NCI-H82 treated with DMSO at 0.1 percent for 48 hours (cell line): ENCODE results near the gene USB1.

Source experiments
- DNase-seq: peaks from one replicate; lab custom pipeline; 2025; ENCODE audit not compliant: unreplicated experiment; lab: John Stamatoyannopoulos, UW

The USB1 gene

DNA sequence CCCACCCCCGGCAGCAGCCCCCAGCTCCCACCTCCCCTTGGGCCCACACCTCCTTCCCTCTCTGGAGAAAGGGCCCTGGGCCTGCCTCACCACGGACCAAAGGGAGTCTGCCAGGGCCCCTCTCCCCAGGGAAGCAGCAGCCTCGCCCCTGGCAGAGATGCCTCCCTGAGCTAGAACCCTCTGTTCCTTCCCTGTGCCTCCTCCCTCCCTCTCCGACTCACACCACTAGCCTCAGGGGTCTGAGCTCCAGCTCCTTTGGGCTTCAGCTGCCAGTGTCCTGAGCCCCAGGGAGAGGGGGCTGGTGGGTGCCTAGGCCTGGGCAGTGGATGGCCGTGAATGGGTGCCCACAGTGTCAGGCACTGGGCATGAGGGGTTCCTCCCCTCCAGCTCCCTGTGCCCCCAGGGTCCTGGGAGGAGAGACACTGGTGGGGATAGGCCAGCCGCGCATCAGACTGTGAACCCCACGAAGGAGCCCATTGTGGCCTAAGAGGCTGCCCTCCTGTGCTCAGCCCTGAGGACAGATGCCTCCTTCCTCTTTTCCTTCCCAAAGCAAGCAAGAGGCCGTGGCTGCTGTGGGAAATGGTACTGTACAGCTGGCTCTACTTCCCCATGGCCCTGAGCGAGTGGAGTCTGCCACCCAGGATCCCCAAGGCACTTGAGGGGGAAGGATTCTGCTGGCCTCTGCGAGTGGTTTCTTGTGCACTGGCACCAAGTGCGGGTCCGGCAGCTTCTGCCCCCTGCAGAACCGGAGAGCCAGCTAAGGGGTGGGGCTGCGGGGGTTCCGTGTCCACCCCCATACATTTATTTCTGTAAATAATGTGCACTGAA is 45.1 kb downstream of the USB1 start:
- no peak for DNase-seq

DNA sequence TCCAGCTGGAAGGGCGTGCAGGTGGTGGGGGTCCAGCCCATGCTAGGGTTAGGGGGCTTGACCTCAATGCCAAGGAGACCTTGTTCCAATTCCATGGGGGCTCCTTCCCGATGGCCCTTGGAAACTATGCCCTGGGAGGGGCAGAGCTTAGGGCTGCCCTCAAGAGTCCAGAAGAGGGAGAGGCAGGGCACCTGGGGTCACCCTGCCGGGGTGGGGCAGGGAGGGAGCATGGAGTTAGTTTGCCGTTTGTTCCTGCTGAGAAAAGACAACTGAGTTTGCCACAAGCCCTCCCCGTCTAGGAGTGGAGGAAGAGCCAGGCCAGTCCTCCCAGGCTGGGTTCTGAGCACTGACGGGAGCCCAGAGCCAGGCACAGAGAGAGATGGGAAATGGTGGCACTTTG is 45.7 kb downstream of the USB1 start:
- DNase-seq: no peak

- DNase-seq: no peak
Measured at GRCh38 chr16:58047557-58048348, 46.5 kb downstream of the USB1 start.

- DNase-seq: no peak
Measured at GRCh38 chr16:58048494-58049231, 47.5 kb downstream of the USB1 start.

DNA sequence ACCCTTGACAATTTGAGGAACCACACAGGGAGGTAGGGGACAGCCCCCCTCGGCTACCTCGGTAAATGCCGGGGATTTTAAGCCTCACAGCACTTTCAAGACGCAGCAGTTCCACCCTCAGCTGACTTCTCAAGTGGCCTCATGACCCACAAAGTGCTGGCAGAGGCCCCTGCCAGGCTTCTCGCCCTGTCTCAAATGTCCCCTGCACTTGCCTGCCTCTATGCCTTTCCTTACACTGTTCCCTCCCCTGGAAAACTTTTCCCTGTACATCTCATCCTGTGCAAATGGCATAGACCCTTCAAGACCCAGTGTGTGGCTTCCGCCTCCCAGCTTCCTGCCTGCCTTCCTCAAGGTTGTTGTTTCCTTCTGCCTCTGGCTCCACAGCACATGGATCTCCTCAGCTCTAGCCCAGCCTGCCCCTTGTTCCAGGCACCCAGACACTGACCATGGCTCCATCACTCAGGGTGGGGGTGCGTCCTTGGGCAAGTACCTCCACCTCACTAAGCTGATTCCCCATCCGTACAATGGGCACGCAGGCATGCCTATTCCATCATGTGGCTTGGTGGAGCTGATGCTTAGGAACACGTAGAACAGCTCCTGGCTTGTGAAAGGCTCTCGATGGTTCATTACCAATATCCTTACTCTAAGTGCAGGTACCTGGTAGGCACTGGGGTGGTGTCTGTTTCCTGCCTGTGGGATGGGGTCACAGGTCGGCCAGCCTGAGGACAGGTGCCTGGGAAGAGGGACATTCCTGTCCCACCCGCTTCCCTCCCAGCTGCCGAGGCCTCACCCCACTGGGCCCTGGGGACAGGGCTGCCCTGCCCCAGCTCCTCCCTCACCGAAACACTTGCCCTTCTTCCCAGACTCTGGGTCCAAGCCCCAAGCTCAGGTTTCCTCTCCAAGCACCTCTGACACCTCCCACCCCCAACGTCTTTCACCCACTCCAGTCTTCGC is 48.3 kb downstream of the USB1 start:
- no peak for DNase-seq

GRCh38 chr16:58051296-58051695 is 50.1 kb downstream of the USB1 start:
- DNase-seq: no peak

- DNase-seq: no peak
Measured at GRCh38 chr16:58051821-58052603, 50.8 kb downstream of the USB1 start.

- DNase-seq: no peak
Measured at GRCh38 chr16:58053682-58054005, 52.4 kb downstream of the USB1 start.

DNA sequence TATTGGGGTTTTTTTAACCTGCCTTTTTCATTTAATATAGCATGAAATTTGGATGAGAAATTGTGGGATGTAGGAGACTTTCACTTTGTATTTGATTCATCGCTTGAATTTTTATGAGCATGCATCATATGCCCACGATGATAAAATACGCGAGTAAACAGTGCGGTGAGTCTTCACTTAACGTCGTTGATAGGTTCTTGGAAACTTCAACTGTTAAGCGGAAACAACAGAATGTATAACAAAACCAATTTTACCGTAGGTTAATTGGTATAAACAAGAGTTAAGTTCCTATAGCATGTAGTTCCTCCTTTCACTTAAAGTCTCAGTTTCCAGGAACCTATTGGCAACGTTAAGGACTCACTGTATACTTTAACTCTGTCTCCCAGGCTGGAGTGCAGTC is 53.1 kb downstream of the USB1 start:
- no peak for DNase-seq

DNA sequence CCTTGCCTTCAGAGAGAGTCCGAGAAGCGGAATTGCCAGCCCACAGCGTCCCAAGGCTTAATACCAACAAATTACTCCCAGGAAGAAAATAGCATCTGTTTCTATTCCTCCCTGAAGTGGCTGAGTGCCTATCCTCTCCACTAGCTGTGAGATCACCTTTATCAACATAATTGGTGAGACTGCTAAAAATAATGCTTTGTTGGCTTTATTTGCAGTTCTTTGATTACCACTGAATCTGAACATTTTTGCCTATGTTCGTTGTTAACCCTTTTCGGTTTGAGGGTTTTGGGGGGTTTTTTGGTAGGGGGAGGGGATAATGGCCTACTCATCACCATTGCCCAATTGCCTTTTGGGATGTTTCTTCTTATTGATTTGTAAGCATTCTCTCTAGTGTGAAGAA is 55.4 kb downstream of the USB1 start:
- DNase-seq: no peak

GRCh38 chr16:58057121-58057520 is 55.9 kb downstream of the USB1 start:
- DNase-seq: no peak

GRCh38 chr16:58057784-58058183 is 56.6 kb downstream of the USB1 start:
- no peak for DNase-seq

DNA sequence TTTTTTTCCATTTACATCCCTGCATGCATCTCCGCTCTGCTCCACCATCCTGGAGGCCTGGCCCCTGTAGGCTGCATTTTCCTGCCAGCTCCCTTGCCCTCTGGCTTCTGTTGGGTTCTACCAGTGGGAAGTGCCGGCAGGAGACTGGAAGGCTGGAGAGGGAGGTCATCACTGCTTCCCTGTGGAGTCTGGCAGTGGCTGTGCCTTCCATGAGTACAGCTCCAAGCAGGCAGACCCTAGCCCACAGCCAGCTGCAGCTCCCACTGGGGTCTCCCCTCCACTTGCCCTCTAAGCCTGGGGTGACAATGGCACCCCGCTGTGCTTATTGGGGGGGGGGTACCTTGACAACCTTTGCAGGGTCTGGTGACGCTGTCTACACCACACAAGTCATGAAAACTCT is 61.6 kb downstream of the USB1 start:
- DNase-seq: no peak

DNA sequence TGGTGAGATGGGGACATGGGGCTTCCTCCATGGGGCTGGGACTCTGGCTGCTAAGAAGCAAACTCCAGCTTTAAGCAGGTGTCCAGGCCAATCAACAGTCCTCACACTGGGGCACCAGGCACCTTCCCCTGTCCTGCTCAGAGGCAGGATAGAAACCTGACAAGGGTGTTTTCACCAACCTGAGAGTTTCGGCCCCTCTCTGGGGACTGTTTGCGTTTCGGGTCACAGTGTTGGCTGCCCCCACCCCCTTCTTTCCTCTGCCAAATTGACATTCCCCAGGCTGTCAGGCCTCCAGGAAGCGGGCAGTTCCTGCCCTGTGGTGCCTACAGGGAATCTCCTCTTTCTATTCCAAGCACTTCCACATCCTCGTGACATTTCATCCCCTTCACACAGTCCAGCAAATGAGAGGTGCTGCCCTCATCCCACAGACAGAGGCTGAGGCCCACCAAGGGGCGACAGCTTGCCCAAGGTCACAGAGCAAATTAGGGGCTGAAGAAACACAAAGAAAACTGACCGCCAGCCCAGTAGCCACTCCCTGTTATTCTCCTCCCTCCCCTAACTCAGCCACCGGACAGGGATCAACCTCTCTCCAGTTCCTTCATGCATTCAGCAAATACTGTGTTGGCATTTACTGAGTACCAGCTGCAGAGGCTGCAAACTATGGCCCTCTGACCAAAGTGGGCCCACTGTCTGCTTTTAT is 62.3 kb downstream of the USB1 start:
- DNase-seq: no peak

DNA sequence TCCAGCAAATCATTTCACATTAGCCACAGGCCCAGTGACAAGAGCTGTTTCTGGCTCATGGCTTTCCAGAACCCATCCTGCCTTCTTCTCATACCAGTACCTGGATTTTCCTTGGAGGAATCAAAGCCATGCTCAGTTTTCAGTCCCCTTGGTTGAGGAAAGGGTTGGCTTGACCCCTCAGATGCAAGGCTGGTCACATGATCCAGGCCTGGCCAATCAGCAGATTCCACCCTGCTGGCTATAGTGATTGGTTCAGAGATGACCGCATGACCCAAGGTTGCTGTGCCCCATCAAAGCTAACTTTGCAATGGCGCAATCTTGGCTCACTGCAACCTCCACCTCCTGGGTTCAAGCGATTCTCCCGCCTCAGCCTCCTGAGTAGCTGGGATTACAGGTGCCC is 69.4 kb downstream of the USB1 start:
- DNase-seq: no peak
